Smooth muscle cell (in vitro differentiated cells): ENCODE measurements around the gene SLC25A47. TPM values are rescaled to one million over a fixed set of nuclear protein-coding genes. Genes with fewer than 3 reads are reported as not detected.

ENCODE experiments used
- DNase-seq: peaks from one replicate; lab custom pipeline; 2025; ENCODE audit not compliant: unreplicated experiment; lab: John Stamatoyannopoulos, UW
- H2AFZ ChIP-seq: fragments of 200-600 bp; sonication (generic); 2 replicates; pipeline ENCODE4 v1.6.0; 2016; ENCODE audit warnings: antibody characterized with exemption, low read depth, mild to moderate bottlenecking
- H3F3A ChIP-seq: fragments of 200-600 bp; sonication (generic); 2 replicates; pipeline ENCODE4 v1.6.0; 2017; ENCODE audit warnings: antibody characterized with exemption, low read depth
- H3K27ac ChIP-seq: fragments of 200-600 bp; sonication (generic); 2 replicates; pipeline ENCODE4 v1.5.1; 2016; ENCODE audit warnings: low read depth, mild to moderate bottlenecking
- H3K27me3 ChIP-seq: fragments of 200-600 bp; sonication (generic); 2 replicates; pipeline ENCODE4 v1.6.1; 2016; ENCODE audit warnings: low read depth, mild to moderate bottlenecking
- H3K36me3 ChIP-seq: fragments of 200-600 bp; sonication (generic); 2 replicates; pipeline ENCODE4 v1.5.1; 2016; ENCODE audit warnings: low read depth
- H3K4me1 ChIP-seq: fragments of 200-600 bp; sonication (generic); 2 replicates; pipeline ENCODE4 v1.5.1; 2016; ENCODE audit warnings: low read depth
- H3K4me2 ChIP-seq: fragments of 200-600 bp; sonication (generic); 2 replicates; pipeline ENCODE4 v1.6.0; 2016; ENCODE audit warnings: mild to moderate bottlenecking
- H3K4me3 ChIP-seq: fragments of 200-600 bp; sonication (generic); 2 replicates; pipeline ENCODE4 v1.5.1; 2016; ENCODE audit warnings: mild to moderate bottlenecking
- H3K79me2 ChIP-seq: fragments of 200-600 bp; sonication (generic); 2 replicates; pipeline ENCODE4 v1.6.0; 2016; ENCODE audit warnings: low read depth, mild to moderate bottlenecking
- H3K9ac ChIP-seq: fragments of 200-600 bp; sonication (generic); 2 replicates; pipeline ENCODE4 v1.6.0; 2016; ENCODE audit warnings: low read depth
- H3K9me3 ChIP-seq: fragments of 200-600 bp; sonication (generic); replicated peaks from 2 replicates; pipeline ENCODE4 v1.5.1; 2016; ENCODE audit warnings: low read depth
- H4K20me1 ChIP-seq: fragments of 200-600 bp; sonication (generic); 2 replicates; pipeline ENCODE4 v1.6.0; 2016; ENCODE audit warnings: low read depth
- CTCF ChIP-seq: fragments of 200-600 bp; sonication (generic); IDR thresholded peaks from 2 replicates; pipeline ENCODE4 v1.5.1; 2017; ENCODE audit warnings: borderline replicate concordance, mild to moderate bottlenecking, antibody characterized with exemption; ENCODE audit not compliant: insufficient read depth, poor library complexity, severe bottlenecking
- WGBS: methylation state at CpG from one replicate; pipeline ENCODE4 v1.1.7; 2016; ENCODE audit warnings: low lambda C conversion rate; 5-methylcytosine and 5-hydroxymethylcytosine counted together
- polyA plus RNA-seq: library from polyadenylated mRNA; unstranded; fragments of >200 nt; fragmentation: Nextera tagmentation; extraction: Ambion mirVana; gene quantifications from 2 replicates; pipeline ENCODE4 v1.2.1, GENCODE V29; 2016
- total RNA-seq: library from RNA; depleted of rRNA; stranded (reverse); fragments of >200 nt; gene quantifications from 2 replicates; pipeline ENCODE4 v1.2.3, GENCODE V29; 2014

The SLC25A47 gene
- total and polyA plus RNA-seq, 2 experiments from 2014 or later = not detected

GRCh38 chr14:100362311-100362927 lies 39.3 kb downstream of the SLC25A47 start:
- Histone ChIP-seq H3K79me2 (peaks cover 5% of the 10 kb centered on the region), H3K27ac (peak overlapping the region; percentile 64), H3K9me3 (no peaks in the 10 kb centered on the region), H2AFZ (no peak overlapping the region), H3K4me2 (peak overlapping the region; percentile 66), H3K4me1 (peaks cover 18% of the 10 kb centered on the region), H3K27me3 (no peaks in the 10 kb centered on the region), H3F3A (peaks cover 7% of the 10 kb centered on the region), H4K20me1 (peaks cover under 1% of the 10 kb centered on the region), H3K9ac (no peak overlapping the region), H3K36me3 (peaks cover 12% of the 10 kb centered on the region), H3K4me3 (no peak overlapping the region)
- TF ChIP-seq CTCF = no peak
- WGBS = 58% methylated on average over 1 of the region's 1 CpG
- DNase-seq = no peak

- WGBS = 63% methylated on average over 2 of the region's 2 CpGs
- no peak overlapping the region for H3K4me3 ChIP-seq
- no peaks in the 10 kb centered on the region for H3K79me2 ChIP-seq
- H3K27me3 ChIP-seq = no peaks in the 10 kb centered on the region
- peaks cover 12% of the 10 kb centered on the region for H3K36me3 ChIP-seq
- H2AFZ ChIP-seq = no peak overlapping the region
- TF ChIP-seq CTCF = no peak
- no peaks in the 10 kb centered on the region for H4K20me1 ChIP-seq
- H3K4me1 ChIP-seq = peaks cover 18% of the 10 kb centered on the region
- H3K27ac ChIP-seq = peak overlapping the region; percentile 64
- peaks cover 11% of the 10 kb centered on the region for H3F3A ChIP-seq
- H3K4me2 ChIP-seq = peak overlapping the region; percentile 66
- DNase-seq = no peak
- H3K9me3 ChIP-seq = no peaks in the 10 kb centered on the region
- H3K9ac ChIP-seq = no peak overlapping the region
These were observed 39.9 kb downstream of the SLC25A47 start for GRCh38 chr14:100363053-100363452.

- Histone ChIP-seq H3K9ac (no peak overlapping the region), H3K4me2 (no peak overlapping the region), H3K27me3 (no peaks in the 10 kb centered on the region), H3F3A (peaks cover 11% of the 10 kb centered on the region), H3K36me3 (peaks cover 12% of the 10 kb centered on the region), H4K20me1 (no peaks in the 10 kb centered on the region), H3K4me3 (no peak overlapping the region), H3K9me3 (no peaks in the 10 kb centered on the region), H3K27ac (no peak overlapping the region), H2AFZ (no peak overlapping the region), H3K4me1 (peaks cover 18% of the 10 kb centered on the region), H3K79me2 (no peaks in the 10 kb centered on the region)
- TF ChIP-seq CTCF = no peak
- no peak for DNase-seq
- WGBS = 70% methylated on average over 1 of the region's 1 CpG
These were observed 41.3 kb downstream of the SLC25A47 start for GRCh38 chr14:100364403-100364802.

- H3K9ac ChIP-seq = no peak overlapping the region
- no peaks in the 10 kb centered on the region for H3K27me3 ChIP-seq
- H3K36me3 ChIP-seq = peaks cover 4% of the 10 kb centered on the region
- H3K9me3 ChIP-seq = no peaks in the 10 kb centered on the region
- H2AFZ ChIP-seq = no peak overlapping the region
- H3K4me3 ChIP-seq = no peak overlapping the region
- peaks cover 11% of the 10 kb centered on the region for H3F3A ChIP-seq
- no peak overlapping the region for H3K27ac ChIP-seq
- H3K79me2 ChIP-seq = peaks cover under 1% of the 10 kb centered on the region
- H3K4me2 ChIP-seq = no peak overlapping the region
- DNase-seq = no peak
- peaks cover 18% of the 10 kb centered on the region for H3K4me1 ChIP-seq
- no peaks in the 10 kb centered on the region for H4K20me1 ChIP-seq
- TF ChIP-seq CTCF = no peak
- 85% methylated on average over 7 of the region's 7 CpGs for WGBS
These were observed 42.6 kb downstream of the SLC25A47 start for GRCh38 chr14:100365741-100366140.
